SK-N-SH treated with all-trans-retinoic acid at 6 μM for 48 hours (cell line): ENCODE results near the gene EGFL7.

Experiments
- ATAC-seq: fragments of 200-7000 bp; cut with Tn5 transposase; 3 replicates; pipeline ENCODE4 v1.9.1; 2020; ENCODE audit warnings: mild to moderate bottlenecking, moderate library complexity
- ARNTL ChIP-seq: fragments of 450-650 bp; formaldehyde crosslinking; IDR thresholded peaks from 2 replicates; pipeline ENCODE4 v1.5.0; 2020; ENCODE audit warnings: low read depth, mild to moderate bottlenecking, moderate library complexity, borderline replicate concordance
- BACH2 ChIP-seq: fragments of 250-450 bp; sonication (Bioruptor Pico); IDR thresholded peaks from 2 replicates; pipeline ENCODE4 v1.9.0; 2021; ENCODE audit warnings: mild to moderate bottlenecking, borderline replicate concordance
- CREB5 ChIP-seq: fragments of 250-450 bp; sonication (Bioruptor Pico); IDR thresholded peaks from 2 replicates; pipeline ENCODE4 v1.5.1; 2020; ENCODE audit warnings: low read depth, mild to moderate bottlenecking, moderate library complexity
- CSDC2 ChIP-seq: fragments of 250-450 bp; sonication (Bioruptor Pico); IDR thresholded peaks from 2 replicates; pipeline ENCODE4 v1.5.0; 2020; ENCODE audit warnings: mild to moderate bottlenecking, moderate library complexity
- CSRNP3 ChIP-seq: fragments of 250-450 bp; sonication (Bioruptor Pico); IDR thresholded peaks from 2 replicates; pipeline ENCODE4 v1.5.1; 2021; ENCODE audit warnings: mild to moderate bottlenecking, moderate library complexity
- ESRRG ChIP-seq: fragments of 250-450 bp; sonication (Bioruptor Pico); IDR thresholded peaks from 2 replicates; pipeline ENCODE4 v1.6.1; 2021; ENCODE audit warnings: mild to moderate bottlenecking
- GLIS3 ChIP-seq: fragments of 250-450 bp; sonication (Bioruptor Pico); IDR thresholded peaks from 2 replicates; pipeline ENCODE4 v1.5.0; 2020; ENCODE audit warnings: mild to moderate bottlenecking, moderate library complexity
- ISL1 ChIP-seq: fragments of 250-450 bp; sonication (Bioruptor Pico); IDR thresholded peaks from 2 replicates; pipeline ENCODE4 v2.1.2; 2022; ENCODE audit warnings: mild to moderate bottlenecking, moderate library complexity
- OSR1 ChIP-seq: fragments of 250-450 bp; sonication (Bioruptor Pico); IDR thresholded peaks from 2 replicates; pipeline ENCODE4 v1.8.0; 2022; ENCODE audit warnings: moderate library complexity, mild to moderate bottlenecking, inconsistent platforms
- PATZ1 ChIP-seq: fragments of 250-450 bp; sonication (Bioruptor Pico); IDR thresholded peaks from 2 replicates; pipeline ENCODE4 v1.8.0; 2020; ENCODE audit warnings: mild to moderate bottlenecking, moderate library complexity, borderline replicate concordance
- POU6F1 ChIP-seq: fragments of 250-450 bp; sonication (Bioruptor Pico); IDR thresholded peaks from 2 replicates; pipeline ENCODE4 v1.8.0; 2021; ENCODE audit warnings: low read depth, mild to moderate bottlenecking, moderate library complexity, borderline replicate concordance
- PPARA ChIP-seq: fragments of 250-450 bp; sonication (Bioruptor Pico); IDR thresholded peaks from 2 replicates; pipeline ENCODE4 v1.5.0; 2020; ENCODE audit warnings: mild to moderate bottlenecking, borderline replicate concordance
- RARB ChIP-seq: fragments of 250-450 bp; sonication (Bioruptor Pico); IDR thresholded peaks from 2 replicates; pipeline ENCODE4 v1.8.0; 2021; ENCODE audit warnings: mild to moderate bottlenecking, moderate library complexity
- SNAI2 ChIP-seq: fragments of 250-450 bp; sonication (Bioruptor Pico); IDR thresholded peaks from 2 replicates; pipeline ENCODE4 v1.5.0; 2020; ENCODE audit warnings: mild to moderate bottlenecking, moderate library complexity
- TCF4 ChIP-seq: fragments of 250-450 bp; sonication (Bioruptor Pico); IDR thresholded peaks from 2 replicates; pipeline ENCODE4 v1.8.0; 2021; ENCODE audit warnings: mild to moderate bottlenecking, moderate library complexity, borderline replicate concordance
- TOX ChIP-seq: fragments of 250-450 bp; sonication (Bioruptor Pico); IDR thresholded peaks from 2 replicates; pipeline ENCODE4 v1.8.0; 2021; ENCODE audit warnings: mild to moderate bottlenecking, moderate library complexity, borderline replicate concordance
- TSHZ2 ChIP-seq: fragments of 250-450 bp; sonication (Bioruptor Pico); IDR thresholded peaks from 2 replicates; pipeline ENCODE4 v1.5.0; 2020; ENCODE audit warnings: mild to moderate bottlenecking, moderate library complexity
- ZFP30 ChIP-seq: fragments of 450-650 bp; formaldehyde crosslinking; IDR thresholded peaks from 2 replicates; pipeline ENCODE4 v1.5.0; 2022; ENCODE audit warnings: mild to moderate bottlenecking, moderate library complexity
- ZNF565 ChIP-seq: fragments of 450-650 bp; formaldehyde crosslinking; conservative IDR thresholded peaks from 2 replicates; pipeline ENCODE4 v1.5.0; 2020; ENCODE audit warnings: low read depth, mild to moderate bottlenecking, moderate library complexity
- ZNF70 ChIP-seq: fragments of 450-650 bp; formaldehyde crosslinking; IDR thresholded peaks from 2 replicates; pipeline ENCODE4 v1.5.0; 2020; ENCODE audit warnings: mild to moderate bottlenecking, moderate library complexity
- ZNF8 ChIP-seq: fragments of 450-650 bp; formaldehyde crosslinking; IDR thresholded peaks from 2 replicates; pipeline ENCODE4 v1.5.0; 2020; ENCODE audit warnings: mild to moderate bottlenecking, moderate library complexity

EGFL7 gene

GRCh38 chr9:136629001-136629878 is 33.5 kb upstream of the EGFL7 start:
- ATAC-seq, result no peak
- TF ChIP-seq ISL1 (CRISPR knock-in tag) (no peak), PATZ1 (no peak), OSR1 (CRISPR knock-in tag) (no peak), PPARA (CRISPR knock-in tag) (no peak), BACH2 (no peak), SNAI2 (CRISPR knock-in tag) (no peak), ARNTL (CRISPR knock-in tag) (no peak), TCF4 (CRISPR knock-in tag) (no peak), TSHZ2 (CRISPR knock-in tag) (no peak), ZNF70 (CRISPR knock-in tag) (no peak), ZFP30 (CRISPR knock-in tag) (no peak)

GRCh38 chr9:136629879-136630661 is 32.6 kb upstream of the EGFL7 start:
- peak; percentile 83 for ATAC-seq
- TF ChIP-seq ZNF70 (CRISPR knock-in tag) (no peak), TCF4 (CRISPR knock-in tag) (no peak), TOX (no peak), ESRRG (CRISPR knock-in tag) (no peak), CSRNP3 (CRISPR knock-in tag) (no peak), RARB (CRISPR knock-in tag) (no peak), ZNF565 (CRISPR knock-in tag) (no peak), ZFP30 (CRISPR knock-in tag) (no peak), SNAI2 (CRISPR knock-in tag) (no peak), POU6F1 (no peak), PPARA (CRISPR knock-in tag) (no peak), OSR1 (CRISPR knock-in tag) (no peak), CREB5 (CRISPR knock-in tag) (no peak), GLIS3 (CRISPR knock-in tag) (no peak), ARNTL (CRISPR knock-in tag) (no peak)
- TF ChIP-seq, all 23 proteins: peak for 0

GRCh38 chr9:136630662-136630992 is 32.1 kb upstream of the EGFL7 start:
- no peak for ATAC-seq
- TF ChIP-seq ZNF8 (CRISPR knock-in tag) (no peak), GLIS3 (CRISPR knock-in tag) (no peak), TCF4 (CRISPR knock-in tag) (no peak), POU6F1 (no peak), ESRRG (CRISPR knock-in tag) (no peak), CSDC2 (CRISPR knock-in tag) (no peak), ISL1 (CRISPR knock-in tag) (no peak), TOX (no peak), ZFP30 (CRISPR knock-in tag) (no peak), ZNF565 (CRISPR knock-in tag) (no peak), ZNF70 (CRISPR knock-in tag) (no peak), RARB (CRISPR knock-in tag) (no peak), OSR1 (CRISPR knock-in tag) (no peak), SNAI2 (CRISPR knock-in tag) (no peak)
